ENCODE results near the gene TRIM38. TPM values are rescaled to one million over a fixed set of nuclear protein-coding genes. Genes with fewer than 3 reads are reported as not detected.
"Not testable (repeated sequence)": the region's sequence is repeated elsewhere in the genome, so short reads cannot be mapped to it uniquely, and the experiment has no call there.

Gene TRIM38
- total RNA-seq, 1 experiment from 2014 or later, result 0.70 TPM

DNA sequence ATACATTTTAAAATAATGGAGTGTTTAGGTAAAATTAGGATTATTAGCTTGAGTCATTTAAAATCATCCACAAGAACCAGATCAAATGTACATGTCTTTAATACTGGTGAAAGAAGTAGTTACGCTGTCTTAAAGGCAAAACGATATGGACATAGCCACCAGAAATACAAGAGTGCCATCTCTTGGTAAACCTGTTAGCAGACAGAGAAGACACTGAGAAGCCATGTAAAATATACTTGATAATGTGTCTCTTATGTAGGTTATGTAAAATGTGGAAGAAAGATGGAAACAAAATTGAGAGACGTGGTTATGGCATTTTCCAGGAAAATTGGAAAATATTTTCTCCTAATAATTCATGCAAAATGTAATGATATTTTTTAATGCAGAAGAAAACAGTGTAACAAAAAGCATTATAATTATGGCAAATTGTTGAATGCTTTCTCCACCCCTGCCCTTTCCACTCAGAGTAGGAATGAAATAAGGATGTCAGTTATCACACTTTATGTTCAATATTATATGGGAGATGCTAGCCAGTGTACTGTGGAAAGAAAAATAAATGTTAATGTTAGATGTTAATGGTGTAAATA, 19.9 kb upstream of the TRIM38 start:
- TF ChIP-seq, protein P1, sequence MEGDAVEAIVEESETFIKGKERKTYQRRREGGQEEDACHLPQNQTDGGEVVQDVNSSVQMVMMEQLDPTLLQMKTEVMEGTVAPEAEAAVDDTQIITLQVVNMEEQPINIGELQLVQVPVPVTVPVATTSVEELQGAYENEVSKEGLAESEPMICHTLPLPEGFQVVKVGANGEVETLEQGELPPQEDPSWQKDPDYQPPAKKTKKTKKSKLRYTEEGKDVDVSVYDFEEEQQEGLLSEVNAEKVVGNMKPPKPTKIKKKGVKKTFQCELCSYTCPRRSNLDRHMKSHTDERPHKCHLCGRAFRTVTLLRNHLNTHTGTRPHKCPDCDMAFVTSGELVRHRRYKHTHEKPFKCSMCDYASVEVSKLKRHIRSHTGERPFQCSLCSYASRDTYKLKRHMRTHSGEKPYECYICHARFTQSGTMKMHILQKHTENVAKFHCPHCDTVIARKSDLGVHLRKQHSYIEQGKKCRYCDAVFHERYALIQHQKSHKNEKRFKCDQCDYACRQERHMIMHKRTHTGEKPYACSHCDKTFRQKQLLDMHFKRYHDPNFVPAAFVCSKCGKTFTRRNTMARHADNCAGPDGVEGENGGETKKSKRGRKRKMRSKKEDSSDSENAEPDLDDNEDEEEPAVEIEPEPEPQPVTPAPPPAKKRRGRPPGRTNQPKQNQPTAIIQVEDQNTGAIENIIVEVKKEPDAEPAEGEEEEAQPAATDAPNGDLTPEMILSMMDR (IDR thresholded peaks at IDR 0.05; ENCODE audit: insufficient read depth in 1 of 2, low read depth in 1 of 2, low read length in 1 of 2, severe bottlenecking in 1 of 2, unreplicated experiment in 1 of 2), result peak; percentile 47 to 65
- Mint-ChIP-seq H3K36me3 (ENCODE audit: insufficient read depth, unreplicated experiment) (no peaks in the 10 kb centered on the region), H3K4me3 (ENCODE audit: unreplicated experiment) (no peak overlapping the region), H3K9me3 (ENCODE audit: unreplicated experiment) (no peaks in the 10 kb centered on the region), H3K27me3 (ENCODE audit: insufficient read depth, unreplicated experiment) (no peaks in the 10 kb centered on the region), H3K27ac (ENCODE audit: unreplicated experiment) (no peak overlapping the region), H3K4me1 (ENCODE audit: low read depth, unreplicated experiment) (peaks cover 11% of the 10 kb centered on the region)
- Histone ChIP-seq H3K27me3 (replicated peaks; ENCODE audit: control insufficient read depth, insufficient read depth, low read length) (no peaks in the 10 kb centered on the region), H3K36me3 (ENCODE audit: control insufficient read depth, insufficient read depth, low read length) (no peaks in the 10 kb centered on the region), H3K9me3 (peaks cover 4% of the 10 kb centered on the region; the same call in 1 of the 2 replicates), H3K4me1 (peaks cover 11% of the 10 kb centered on the region; the same call in 1 of the 2 replicates), H3K4me3 (ENCODE audit: low read depth, low read length) (no peak overlapping the region)
- no TSS peak for BruUV-seq (replicated peaks)
- ChIA-PET CTCF (interaction anchor here (1.0 kb wide), 1 partner anchor 31 kb away, joined by 3 read pairs; no protein-coding TSS in a partner anchor), POLR2A (no interaction called here)
- intact Hi-C loops (cut with micrococcal nuclease; ENCODE audit: unreplicated experiment), result loop anchor here (1.0 to 5.0 kb wide), 4 partner anchors 52 to 720 kb away; no protein-coding TSS in a partner anchor
- DNase-seq, result peak in 1 of 2 experiments; percentile 37

DNA sequence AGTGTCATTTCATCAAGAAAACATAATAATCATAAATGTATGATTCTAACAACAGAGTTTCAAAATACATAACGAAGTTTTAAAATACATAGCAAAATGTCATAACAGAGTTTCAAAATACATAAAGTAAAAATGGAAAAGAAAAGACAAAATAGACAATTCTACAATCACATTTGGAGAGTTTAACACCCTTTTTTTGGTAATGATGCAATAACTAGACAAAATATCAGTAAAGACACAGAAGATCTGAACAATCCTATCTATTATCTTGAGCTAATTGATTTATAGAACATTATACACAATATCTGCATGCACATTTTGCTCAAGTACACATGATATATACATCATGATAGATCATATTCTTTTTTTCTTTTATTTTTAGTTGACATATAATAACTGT, 18.7 kb upstream of the TRIM38 start:
- H3K4me3 Mint-ChIP-seq (ENCODE audit: unreplicated experiment), result no peak overlapping the region
- H3K27me3 Mint-ChIP-seq (ENCODE audit: insufficient read depth, unreplicated experiment), result no peaks in the 10 kb centered on the region
- Histone ChIP-seq H3K9me3 (peaks cover 4% of the 10 kb centered on the region; the same call in 1 of the 2 replicates), H3K36me3 (ENCODE audit: control insufficient read depth, insufficient read depth, low read length) (no peaks in the 10 kb centered on the region), H3K4me1 (peaks cover 11% of the 10 kb centered on the region; the same call in 1 of the 2 replicates), H3K27me3 (replicated peaks; ENCODE audit: control insufficient read depth, insufficient read depth, low read length) (no peaks in the 10 kb centered on the region), H3K4me3 (ENCODE audit: low read depth, low read length) (no peak overlapping the region)
- intact Hi-C loops (cut with micrococcal nuclease; ENCODE audit: unreplicated experiment), result loop anchor here (5.0 kb wide), 1 partner anchor 722 kb away; no protein-coding TSS in a partner anchor
- no peak overlapping the region for H3K27ac Mint-ChIP-seq (ENCODE audit: unreplicated experiment)
- no peaks in the 10 kb centered on the region for H3K9me3 Mint-ChIP-seq (ENCODE audit: unreplicated experiment)
- no peak for DNase-seq
- peaks cover 11% of the 10 kb centered on the region for H3K4me1 Mint-ChIP-seq (ENCODE audit: low read depth, unreplicated experiment)
- ChIA-PET CTCF (interaction anchor here (1.2 kb wide), 1 partner anchor 49 kb away, joined by 5 read pairs; no protein-coding TSS in a partner anchor), POLR2A (no interaction called here)
- TF ChIP-seq, protein P1 (IDR thresholded peaks at IDR 0.05; ENCODE audit: insufficient read depth in 1 of 2, low read depth in 1 of 2, low read length in 1 of 2, severe bottlenecking in 1 of 2, unreplicated experiment in 1 of 2), result no peak
- no peaks in the 10 kb centered on the region for H3K36me3 Mint-ChIP-seq (ENCODE audit: insufficient read depth, unreplicated experiment)
- no TSS peak for BruUV-seq (replicated peaks)

DNA sequence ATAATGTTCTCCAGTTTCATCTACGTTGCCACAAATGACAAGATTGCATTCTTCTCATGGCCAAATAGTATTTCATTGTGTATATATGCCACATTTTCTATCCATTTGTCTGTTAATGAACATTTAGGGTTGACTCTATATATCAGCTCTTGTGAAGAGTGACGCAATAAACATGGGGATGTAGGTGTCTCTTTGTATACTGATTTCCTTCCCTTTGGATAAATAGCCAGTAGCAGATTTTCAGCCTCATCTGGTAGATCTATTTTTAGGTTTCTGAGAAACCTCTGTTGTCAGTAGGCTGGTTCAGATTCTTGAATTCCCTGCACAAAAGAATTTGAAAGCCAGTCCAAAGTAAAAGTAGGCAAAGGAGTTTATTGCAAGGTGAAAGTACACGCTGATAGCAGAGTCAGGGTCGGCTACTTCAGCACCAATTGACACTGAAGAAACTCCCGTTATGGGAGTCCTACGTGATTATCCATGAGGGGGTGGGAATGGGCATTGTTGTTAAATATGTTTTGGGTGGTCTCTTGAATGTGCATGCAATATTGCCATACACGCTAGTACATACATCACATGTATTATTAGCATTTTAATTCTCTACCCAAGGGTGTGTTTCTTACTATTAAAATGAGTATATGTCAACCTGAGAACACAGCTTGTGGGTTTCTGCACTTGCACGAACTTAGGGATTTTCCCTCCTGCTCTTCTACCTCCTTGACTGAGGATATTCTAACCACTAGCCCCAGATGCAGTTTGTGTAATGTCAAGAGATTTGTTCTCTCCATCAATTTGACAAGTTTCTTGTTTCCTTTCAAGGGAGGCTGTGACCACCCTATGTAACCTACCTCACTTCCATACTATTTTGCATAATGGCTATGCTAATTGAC, 17.7 kb upstream of the TRIM38 start:
- Mint-ChIP-seq H3K27me3 (ENCODE audit: insufficient read depth, unreplicated experiment) (no peaks in the 10 kb centered on the region), H3K4me3 (ENCODE audit: unreplicated experiment) (no peak overlapping the region), H3K4me1 (ENCODE audit: low read depth, unreplicated experiment) (peaks cover 11% of the 10 kb centered on the region), H3K36me3 (ENCODE audit: insufficient read depth, unreplicated experiment) (no peaks in the 10 kb centered on the region), H3K9me3 (ENCODE audit: unreplicated experiment) (no peaks in the 10 kb centered on the region), H3K27ac (ENCODE audit: unreplicated experiment) (no peak overlapping the region)
- Histone ChIP-seq H3K4me3 (ENCODE audit: low read depth, low read length) (no peak overlapping the region), H3K9me3 (peaks cover 4% of the 10 kb centered on the region; the same call in 1 of the 2 replicates), H3K27me3 (replicated peaks; ENCODE audit: control insufficient read depth, insufficient read depth, low read length) (no peaks in the 10 kb centered on the region), H3K36me3 (ENCODE audit: control insufficient read depth, insufficient read depth, low read length) (no peaks in the 10 kb centered on the region), H3K4me1 (peaks cover 11% of the 10 kb centered on the region; the same call in 1 of the 2 replicates)
- DNase-seq, result no peak
- TF ChIP-seq, protein P1 (IDR thresholded peaks at IDR 0.05; ENCODE audit: insufficient read depth in 1 of 2, low read depth in 1 of 2, low read length in 1 of 2, severe bottlenecking in 1 of 2, unreplicated experiment in 1 of 2), result no peak
- no TSS peak for BruUV-seq (replicated peaks)
- ChIA-PET CTCF (interaction anchor here (1.2 kb wide), 1 partner anchor 48 kb away, joined by 5 read pairs; no protein-coding TSS in a partner anchor), POLR2A (no interaction called here)
- intact Hi-C loops (cut with micrococcal nuclease; ENCODE audit: unreplicated experiment), result loop anchor here (5.0 kb wide), 1 partner anchor 723 kb away; no protein-coding TSS in a partner anchor

DNA sequence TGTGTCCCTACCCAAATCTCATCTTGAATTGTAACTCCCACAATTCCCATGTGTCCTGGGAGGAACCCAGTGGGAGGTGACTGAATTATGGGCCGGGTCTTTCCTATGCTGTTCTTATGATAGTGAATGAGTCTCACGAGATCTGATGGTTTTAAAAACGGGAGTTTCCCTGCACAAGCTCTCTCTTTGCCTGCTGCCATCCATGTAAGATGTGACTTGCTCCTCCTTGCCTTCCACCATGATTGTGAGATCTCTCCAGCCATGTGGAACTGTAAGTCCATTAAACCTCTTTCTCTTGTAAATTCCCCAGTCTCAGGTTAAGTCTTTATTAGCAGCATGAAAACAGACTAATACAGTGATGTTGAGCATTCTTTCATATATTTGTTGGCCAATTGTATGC, 16.9 kb upstream of the TRIM38 start:
- H3K4me3 ChIP-seq (ENCODE audit: low read depth, low read length); DNase-seq; CTCF ChIA-PET; H3K27me3 ChIP-seq (replicated peaks; ENCODE audit: control insufficient read depth, insufficient read depth, low read length); H3K27ac Mint-ChIP-seq (ENCODE audit: unreplicated experiment); intact Hi-C loops (cut with micrococcal nuclease; ENCODE audit: unreplicated experiment); H3K4me3 Mint-ChIP-seq (ENCODE audit: unreplicated experiment); H3K9me3 ChIP-seq; H3K27me3 Mint-ChIP-seq (ENCODE audit: insufficient read depth, unreplicated experiment); H3K36me3 Mint-ChIP-seq (ENCODE audit: insufficient read depth, unreplicated experiment); H3K36me3 ChIP-seq (ENCODE audit: control insufficient read depth, insufficient read depth, low read length); H3K9me3 Mint-ChIP-seq (ENCODE audit: unreplicated experiment); POLR2A ChIA-PET; BruUV-seq (replicated peaks): not testable (repeated sequence)
- H3K4me1 Mint-ChIP-seq (ENCODE audit: low read depth, unreplicated experiment), result peaks cover 11% of the 10 kb centered on the region
- peaks cover 11% of the 10 kb centered on the region; the same call in 1 of the 2 replicates for H3K4me1 ChIP-seq
